ENCODE measurements around the gene COPS3. TPM values are rescaled to one million over a fixed set of nuclear protein-coding genes. Genes with fewer than 3 reads are reported as not detected.

The COPS3 gene
- total and polyA plus RNA-seq, 4 donors = 24.6 to 77.3 (median 30.2) TPM

DNA sequence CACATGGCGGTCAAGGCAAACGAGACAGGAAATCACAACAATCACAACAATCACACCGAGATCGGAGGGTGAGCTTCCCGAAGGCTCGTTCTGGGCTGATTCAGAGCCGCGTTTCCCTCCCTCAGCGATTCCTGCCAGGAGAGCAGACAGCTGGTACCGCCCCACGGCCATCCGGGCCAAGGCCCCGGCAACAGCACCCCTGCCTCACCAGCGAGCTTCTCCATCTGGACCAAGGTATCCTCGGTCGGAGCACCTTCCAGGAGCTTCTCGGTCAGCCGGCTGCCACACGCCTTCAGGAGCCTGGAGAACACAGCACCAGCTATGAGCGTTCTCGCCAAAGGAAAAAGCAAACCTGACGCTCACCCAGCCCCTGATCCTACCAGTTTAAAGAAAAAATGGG lies 59.7 kb downstream of the COPS3 start (continued):
- TF ChIP-seq, protein P1, sequence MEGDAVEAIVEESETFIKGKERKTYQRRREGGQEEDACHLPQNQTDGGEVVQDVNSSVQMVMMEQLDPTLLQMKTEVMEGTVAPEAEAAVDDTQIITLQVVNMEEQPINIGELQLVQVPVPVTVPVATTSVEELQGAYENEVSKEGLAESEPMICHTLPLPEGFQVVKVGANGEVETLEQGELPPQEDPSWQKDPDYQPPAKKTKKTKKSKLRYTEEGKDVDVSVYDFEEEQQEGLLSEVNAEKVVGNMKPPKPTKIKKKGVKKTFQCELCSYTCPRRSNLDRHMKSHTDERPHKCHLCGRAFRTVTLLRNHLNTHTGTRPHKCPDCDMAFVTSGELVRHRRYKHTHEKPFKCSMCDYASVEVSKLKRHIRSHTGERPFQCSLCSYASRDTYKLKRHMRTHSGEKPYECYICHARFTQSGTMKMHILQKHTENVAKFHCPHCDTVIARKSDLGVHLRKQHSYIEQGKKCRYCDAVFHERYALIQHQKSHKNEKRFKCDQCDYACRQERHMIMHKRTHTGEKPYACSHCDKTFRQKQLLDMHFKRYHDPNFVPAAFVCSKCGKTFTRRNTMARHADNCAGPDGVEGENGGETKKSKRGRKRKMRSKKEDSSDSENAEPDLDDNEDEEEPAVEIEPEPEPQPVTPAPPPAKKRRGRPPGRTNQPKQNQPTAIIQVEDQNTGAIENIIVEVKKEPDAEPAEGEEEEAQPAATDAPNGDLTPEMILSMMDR (IDR thresholded peaks at IDR 0.05; ENCODE audit: low read depth, low read length, missing input control) = no peak
- TF ChIP-seq, protein P2, sequence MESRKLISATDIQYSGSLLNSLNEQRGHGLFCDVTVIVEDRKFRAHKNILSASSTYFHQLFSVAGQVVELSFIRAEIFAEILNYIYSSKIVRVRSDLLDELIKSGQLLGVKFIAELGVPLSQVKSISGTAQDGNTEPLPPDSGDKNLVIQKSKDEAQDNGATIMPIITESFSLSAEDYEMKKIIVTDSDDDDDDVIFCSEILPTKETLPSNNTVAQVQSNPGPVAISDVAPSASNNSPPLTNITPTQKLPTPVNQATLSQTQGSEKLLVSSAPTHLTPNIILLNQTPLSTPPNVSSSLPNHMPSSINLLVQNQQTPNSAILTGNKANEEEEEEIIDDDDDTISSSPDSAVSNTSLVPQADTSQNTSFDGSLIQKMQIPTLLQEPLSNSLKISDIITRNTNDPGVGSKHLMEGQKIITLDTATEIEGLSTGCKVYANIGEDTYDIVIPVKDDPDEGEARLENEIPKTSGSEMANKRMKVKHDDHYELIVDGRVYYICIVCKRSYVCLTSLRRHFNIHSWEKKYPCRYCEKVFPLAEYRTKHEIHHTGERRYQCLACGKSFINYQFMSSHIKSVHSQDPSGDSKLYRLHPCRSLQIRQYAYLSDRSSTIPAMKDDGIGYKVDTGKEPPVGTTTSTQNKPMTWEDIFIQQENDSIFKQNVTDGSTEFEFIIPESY (IDR thresholded peaks at IDR 0.05) = no peak
- TF ChIP-seq RXRA (IDR thresholded peaks at IDR 0.05) (no peak), GABPA (IDR thresholded peaks at IDR 0.05 in 1 of 2, conservative IDR thresholded peaks at IDR 0.05 in 1 of 2) (no peak)
- TF ChIP-seq, protein P3, sequence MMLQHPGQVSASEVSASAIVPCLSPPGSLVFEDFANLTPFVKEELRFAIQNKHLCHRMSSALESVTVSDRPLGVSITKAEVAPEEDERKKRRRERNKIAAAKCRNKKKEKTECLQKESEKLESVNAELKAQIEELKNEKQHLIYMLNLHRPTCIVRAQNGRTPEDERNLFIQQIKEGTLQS (IDR thresholded peaks at IDR 0.05) = no peak

DNA sequence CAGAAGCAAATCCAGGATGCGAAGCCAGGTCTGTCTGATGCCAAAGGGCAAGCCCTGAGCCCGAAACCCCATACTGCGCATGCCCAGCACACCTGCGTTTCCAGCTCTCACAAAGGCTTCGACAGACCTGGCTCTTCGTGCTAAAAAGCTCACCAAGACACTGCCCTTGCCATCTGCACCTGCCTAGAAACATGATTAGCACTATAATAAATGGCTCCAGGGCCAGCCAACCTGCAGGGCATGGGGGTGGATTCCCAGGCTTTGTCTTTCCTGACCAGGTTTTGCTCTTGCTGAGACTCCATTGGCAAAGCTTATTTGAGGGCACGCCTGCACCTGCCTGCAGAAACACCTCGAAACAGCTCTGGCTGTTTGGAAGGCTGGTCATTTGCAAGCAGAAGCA lies 60.5 kb downstream of the COPS3 start:
- WGBS = 91% methylated on average over 8 of the region's 8 CpGs
- H3K27me3 ChIP-seq (ENCODE audit: control insufficient read depth in 4 of 4, insufficient read depth in 4 of 4, low read length in 3 of 4) = no peaks in the 10 kb centered on the region
- H3K9ac ChIP-seq (ENCODE audit: low read depth in 1 of 2, low read length in 2 of 2) = no peak overlapping the region
- no peaks in the 10 kb centered on the region for H3K9me3 ChIP-seq (ENCODE audit: control insufficient read depth in 4 of 4, low read length in 3 of 4)
- H3K36me3 ChIP-seq (ENCODE audit: control insufficient read depth in 4 of 4, insufficient read depth in 3 of 4, low read depth in 1 of 4, low read length in 3 of 4) = peaks cover 32 to 90% (median 77%) of the 10 kb centered on the region in 4 donors
- TF ChIP-seq, protein P3 (IDR thresholded peaks at IDR 0.05) = no peak
- TF ChIP-seq HNF4A (conservative IDR thresholded peaks at IDR 0.05) (no peak), FOXA1 (IDR thresholded peaks at IDR 0.05) (no peak), JUND (IDR thresholded peaks at IDR 0.05) (no peak), TAF1 (conservative IDR thresholded peaks at IDR 0.05) (no peak), SP1 (IDR thresholded peaks at IDR 0.05) (no peak), YY1 (IDR thresholded peaks at IDR 0.05) (no peak)
- TF ChIP-seq, protein P2 (IDR thresholded peaks at IDR 0.05) = no peak
- no peaks in the 10 kb centered on the region for H3K4me1 ChIP-seq (ENCODE audit: control insufficient read depth in 4 of 4, insufficient read depth in 4 of 4, low read length in 3 of 4)
- no peak overlapping the region for H3K27ac ChIP-seq (ENCODE audit: low read depth in 1 of 2, low read length in 2 of 2)
- DNase-seq (ENCODE audit: low spot score) = no peak
- no peak overlapping the region for H3K4me3 ChIP-seq (ENCODE audit: low read depth in 1 of 3, low read length in 3 of 3)

DNA sequence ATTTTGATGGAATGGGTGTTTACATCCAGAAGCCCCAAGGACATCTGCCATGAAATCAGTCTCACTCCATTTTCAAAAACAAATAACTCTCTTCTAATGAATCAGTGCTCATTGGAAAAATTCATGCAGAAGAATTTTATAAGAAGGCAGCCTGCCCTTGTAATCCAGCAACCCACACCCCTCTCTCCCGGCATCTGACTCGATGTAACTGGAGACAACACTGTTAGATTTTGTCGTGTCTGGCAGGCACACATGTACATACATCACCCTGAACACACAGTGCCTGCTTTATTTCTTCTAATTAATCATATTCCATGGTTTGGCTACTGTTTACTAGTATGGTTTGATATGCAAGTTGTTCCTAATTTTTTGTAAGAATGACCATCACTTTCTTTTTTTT lies 63.1 kb downstream of the COPS3 start:
- H3K4me1 ChIP-seq (ENCODE audit: control insufficient read depth in 4 of 4, insufficient read depth in 4 of 4, low read length in 3 of 4) = no peaks in the 10 kb centered on the region
- H3K9ac ChIP-seq (ENCODE audit: low read depth in 1 of 2, low read length in 2 of 2) = no peak overlapping the region
- no peaks in the 10 kb centered on the region for H3K27me3 ChIP-seq (ENCODE audit: control insufficient read depth in 4 of 4, insufficient read depth in 4 of 4, low read length in 3 of 4)
- WGBS = 95% methylated on average over 3 of the region's 3 CpGs
- H3K4me3 ChIP-seq (ENCODE audit: low read depth in 1 of 3, low read length in 3 of 3) = no peak overlapping the region
- no peak overlapping the region for H3K27ac ChIP-seq (ENCODE audit: low read depth in 1 of 2, low read length in 2 of 2)
- H3K36me3 ChIP-seq (ENCODE audit: control insufficient read depth in 4 of 4, insufficient read depth in 3 of 4, low read depth in 1 of 4, low read length in 3 of 4) = peaks cover 36 to 89% (median 71%) of the 10 kb centered on the region in 4 donors
- TF ChIP-seq, protein P4, sequence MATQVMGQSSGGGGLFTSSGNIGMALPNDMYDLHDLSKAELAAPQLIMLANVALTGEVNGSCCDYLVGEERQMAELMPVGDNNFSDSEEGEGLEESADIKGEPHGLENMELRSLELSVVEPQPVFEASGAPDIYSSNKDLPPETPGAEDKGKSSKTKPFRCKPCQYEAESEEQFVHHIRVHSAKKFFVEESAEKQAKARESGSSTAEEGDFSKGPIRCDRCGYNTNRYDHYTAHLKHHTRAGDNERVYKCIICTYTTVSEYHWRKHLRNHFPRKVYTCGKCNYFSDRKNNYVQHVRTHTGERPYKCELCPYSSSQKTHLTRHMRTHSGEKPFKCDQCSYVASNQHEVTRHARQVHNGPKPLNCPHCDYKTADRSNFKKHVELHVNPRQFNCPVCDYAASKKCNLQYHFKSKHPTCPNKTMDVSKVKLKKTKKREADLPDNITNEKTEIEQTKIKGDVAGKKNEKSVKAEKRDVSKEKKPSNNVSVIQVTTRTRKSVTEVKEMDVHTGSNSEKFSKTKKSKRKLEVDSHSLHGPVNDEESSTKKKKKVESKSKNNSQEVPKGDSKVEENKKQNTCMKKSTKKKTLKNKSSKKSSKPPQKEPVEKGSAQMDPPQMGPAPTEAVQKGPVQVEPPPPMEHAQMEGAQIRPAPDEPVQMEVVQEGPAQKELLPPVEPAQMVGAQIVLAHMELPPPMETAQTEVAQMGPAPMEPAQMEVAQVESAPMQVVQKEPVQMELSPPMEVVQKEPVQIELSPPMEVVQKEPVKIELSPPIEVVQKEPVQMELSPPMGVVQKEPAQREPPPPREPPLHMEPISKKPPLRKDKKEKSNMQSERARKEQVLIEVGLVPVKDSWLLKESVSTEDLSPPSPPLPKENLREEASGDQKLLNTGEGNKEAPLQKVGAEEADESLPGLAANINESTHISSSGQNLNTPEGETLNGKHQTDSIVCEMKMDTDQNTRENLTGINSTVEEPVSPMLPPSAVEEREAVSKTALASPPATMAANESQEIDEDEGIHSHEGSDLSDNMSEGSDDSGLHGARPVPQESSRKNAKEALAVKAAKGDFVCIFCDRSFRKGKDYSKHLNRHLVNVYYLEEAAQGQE (IDR thresholded peaks at IDR 0.05) = no peak
- no peak for TF ChIP-seq FOXA2 (IDR thresholded peaks at IDR 0.05)
- DNase-seq (ENCODE audit: low spot score) = no peak
- no peaks in the 10 kb centered on the region for H3K9me3 ChIP-seq (ENCODE audit: control insufficient read depth in 4 of 4, low read length in 3 of 4)

All from liver (tissue), 9 donors.